ENCODE measurements around the gene FOXL2. TPM values are rescaled to one million over a fixed set of nuclear protein-coding genes. Genes with fewer than 3 reads are reported as not detected.

The FOXL2 gene
- total RNA-seq, 1 experiment from 2014 or later = not detected

DNA sequence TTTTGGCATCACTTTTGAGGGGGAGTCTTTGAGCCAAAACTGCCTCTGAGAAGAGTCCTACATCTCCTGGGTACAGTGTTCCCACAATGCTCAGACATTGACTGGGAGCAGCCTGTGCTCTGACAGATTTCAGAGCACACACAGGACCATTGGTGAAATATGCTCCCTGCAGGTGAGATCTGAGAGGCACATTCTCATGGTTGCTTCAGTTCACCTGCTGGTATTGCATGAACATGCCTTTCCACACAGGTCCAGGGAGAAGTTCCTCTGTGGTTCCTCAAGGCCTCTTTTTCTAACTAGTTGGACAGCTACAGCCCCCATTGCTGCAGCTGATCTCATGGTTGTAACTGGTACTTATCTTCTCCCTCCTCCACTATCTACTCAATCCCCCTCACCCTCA is 37.0 kb downstream of the FOXL2 start:
- no peak overlapping the region for H3K4me3 ChIP-seq
- no peaks in the 10 kb centered on the region for H4K20me1 ChIP-seq (ENCODE audit: insufficient read depth)
- peaks cover 7% of the 10 kb centered on the region; the same call in 1 of the 2 replicates for H3K9me3 ChIP-seq (ENCODE audit: insufficient read depth, low read depth)
- no TSS peak for BruUV-seq (replicated peaks)
- no peak overlapping the region for H2AFZ ChIP-seq
- no peaks in the 10 kb centered on the region for H3K27me3 ChIP-seq (ENCODE audit: insufficient read depth, low read depth)
- peaks cover 33% of the 10 kb centered on the region for H3K4me1 ChIP-seq (replicated peaks; ENCODE audit: insufficient read depth)
- CTCF ChIA-PET = no interaction called here
- no peak overlapping the region for H3K27ac ChIP-seq
- no peak for DNase-seq
- no peaks in the 10 kb centered on the region for H3K9me2 ChIP-seq (ENCODE audit: insufficient read depth)
- no peak for TF ChIP-seq EZH2 (IDR thresholded peaks at IDR 0.05; ENCODE audit: low read depth)
- TF ChIP-seq, protein P1, sequence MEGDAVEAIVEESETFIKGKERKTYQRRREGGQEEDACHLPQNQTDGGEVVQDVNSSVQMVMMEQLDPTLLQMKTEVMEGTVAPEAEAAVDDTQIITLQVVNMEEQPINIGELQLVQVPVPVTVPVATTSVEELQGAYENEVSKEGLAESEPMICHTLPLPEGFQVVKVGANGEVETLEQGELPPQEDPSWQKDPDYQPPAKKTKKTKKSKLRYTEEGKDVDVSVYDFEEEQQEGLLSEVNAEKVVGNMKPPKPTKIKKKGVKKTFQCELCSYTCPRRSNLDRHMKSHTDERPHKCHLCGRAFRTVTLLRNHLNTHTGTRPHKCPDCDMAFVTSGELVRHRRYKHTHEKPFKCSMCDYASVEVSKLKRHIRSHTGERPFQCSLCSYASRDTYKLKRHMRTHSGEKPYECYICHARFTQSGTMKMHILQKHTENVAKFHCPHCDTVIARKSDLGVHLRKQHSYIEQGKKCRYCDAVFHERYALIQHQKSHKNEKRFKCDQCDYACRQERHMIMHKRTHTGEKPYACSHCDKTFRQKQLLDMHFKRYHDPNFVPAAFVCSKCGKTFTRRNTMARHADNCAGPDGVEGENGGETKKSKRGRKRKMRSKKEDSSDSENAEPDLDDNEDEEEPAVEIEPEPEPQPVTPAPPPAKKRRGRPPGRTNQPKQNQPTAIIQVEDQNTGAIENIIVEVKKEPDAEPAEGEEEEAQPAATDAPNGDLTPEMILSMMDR (conservative IDR thresholded peaks at IDR 0.05) = no peak
- H3K36me3 ChIP-seq (ENCODE audit: low read depth) = no peaks in the 10 kb centered on the region
- peaks cover 13% of the 10 kb centered on the region for H3F3A ChIP-seq (ENCODE audit: insufficient read depth, low read depth)
- H3K4me2 ChIP-seq = no peak overlapping the region
- POLR2A ChIA-PET (ENCODE audit: unreplicated experiment) = interaction anchor here (0.6 kb wide), 1 partner anchor 9 kb away, joined by 3 read pairs; no protein-coding TSS in a partner anchor
- intact Hi-C loops (cut with micrococcal nuclease; ENCODE audit: unreplicated experiment) = no loop called here
- no peaks in the 10 kb centered on the region for H3K79me2 ChIP-seq (ENCODE audit: low read depth)

DNA sequence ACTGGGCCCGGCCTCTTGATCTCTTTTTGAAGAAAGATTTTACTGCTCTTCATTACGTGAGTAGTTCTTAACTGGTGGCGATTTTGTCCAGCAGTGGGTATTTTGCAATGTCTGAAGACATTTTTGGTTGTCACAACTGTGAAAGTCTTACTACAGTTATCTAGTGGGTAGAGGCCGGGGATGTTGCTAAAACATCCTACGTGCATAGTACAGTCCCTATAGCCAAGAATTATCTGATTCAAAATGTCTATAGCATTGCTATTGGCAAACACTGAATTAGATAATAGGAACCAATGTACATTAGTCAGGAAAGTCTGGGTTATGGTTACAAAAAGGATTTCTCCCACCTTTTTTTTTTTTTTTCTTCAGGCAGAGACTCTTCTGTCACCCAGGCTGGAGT is 38.1 kb downstream of the FOXL2 start:
- Histone ChIP-seq H3K9me2 (ENCODE audit: insufficient read depth) (no peaks in the 10 kb centered on the region), H3F3A (ENCODE audit: insufficient read depth, low read depth) (peaks cover 3% of the 10 kb centered on the region; the same call in 1 of the 2 replicates), H4K20me1 (ENCODE audit: insufficient read depth) (no peaks in the 10 kb centered on the region), H3K4me1 (replicated peaks; ENCODE audit: insufficient read depth) (peaks cover 24% of the 10 kb centered on the region), H3K9me3 (ENCODE audit: insufficient read depth, low read depth) (peaks cover 7% of the 10 kb centered on the region; the same call in 1 of the 2 replicates), H2AFZ (no peak overlapping the region), H3K4me3 (no peak overlapping the region), H3K27ac (no peak overlapping the region), H3K79me2 (ENCODE audit: low read depth) (no peaks in the 10 kb centered on the region), H3K27me3 (ENCODE audit: insufficient read depth, low read depth) (no peaks in the 10 kb centered on the region), H3K36me3 (ENCODE audit: low read depth) (no peaks in the 10 kb centered on the region), H3K4me2 (no peak overlapping the region)
- intact Hi-C loops (cut with micrococcal nuclease; ENCODE audit: unreplicated experiment) = no loop called here
- no peak for DNase-seq
- BruUV-seq (replicated peaks) = no TSS peak
- POLR2A ChIA-PET (ENCODE audit: unreplicated experiment) = no interaction called here
- TF ChIP-seq, protein P1 (conservative IDR thresholded peaks at IDR 0.05) = no peak
- TF ChIP-seq EZH2 (IDR thresholded peaks at IDR 0.05; ENCODE audit: low read depth) = no peak
- CTCF ChIA-PET = interaction anchor here (0.6 kb wide), 1 partner anchor 575 kb away, joined by 4 read pairs; no protein-coding TSS in a partner anchor

DNA sequence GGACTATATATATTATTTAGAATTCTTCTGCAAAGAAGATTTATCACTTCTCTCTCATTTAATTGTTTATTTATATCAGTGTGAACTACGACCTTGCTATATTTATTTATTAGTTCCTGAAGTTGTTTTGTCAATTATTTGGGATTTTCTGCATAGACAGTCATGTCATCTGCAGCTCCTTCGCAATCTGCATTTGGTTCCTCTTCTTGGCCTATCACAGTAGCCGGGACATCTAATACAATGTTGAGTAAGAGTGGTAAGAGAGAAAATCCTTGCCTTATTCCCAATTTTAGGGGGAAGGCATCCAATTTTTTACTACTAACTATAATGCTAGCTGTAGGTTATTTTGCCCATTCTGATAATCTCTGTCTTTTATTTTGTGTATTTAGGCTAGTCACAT is 39.4 kb downstream of the FOXL2 start:
- intact Hi-C loops (cut with micrococcal nuclease; ENCODE audit: unreplicated experiment) = no loop called here
- DNase-seq = no peak
- no peak overlapping the region for H3K4me3 ChIP-seq
- H3F3A ChIP-seq (ENCODE audit: insufficient read depth, low read depth) = no peaks in the 10 kb centered on the region; the same call in 1 of the 2 replicates
- no peaks in the 10 kb centered on the region for H4K20me1 ChIP-seq (ENCODE audit: insufficient read depth)
- H3K4me1 ChIP-seq (replicated peaks; ENCODE audit: insufficient read depth) = peaks cover 18% of the 10 kb centered on the region
- no peaks in the 10 kb centered on the region for H3K36me3 ChIP-seq (ENCODE audit: low read depth)
- no peak overlapping the region for H3K27ac ChIP-seq
- no peak overlapping the region for H3K4me2 ChIP-seq
- no peak for TF ChIP-seq EZH2 (IDR thresholded peaks at IDR 0.05; ENCODE audit: low read depth)
- TF ChIP-seq, protein P1 (conservative IDR thresholded peaks at IDR 0.05) = no peak
- H3K9me3 ChIP-seq (ENCODE audit: insufficient read depth, low read depth) = peaks cover 7% of the 10 kb centered on the region; the same call in 1 of the 2 replicates
- no peaks in the 10 kb centered on the region for H3K27me3 ChIP-seq (ENCODE audit: insufficient read depth, low read depth)
- no peaks in the 10 kb centered on the region for H3K9me2 ChIP-seq (ENCODE audit: insufficient read depth)
- no TSS peak for BruUV-seq (replicated peaks)
- ChIA-PET CTCF (no interaction called here), POLR2A (ENCODE audit: unreplicated experiment) (no interaction called here)
- no peaks in the 10 kb centered on the region for H3K79me2 ChIP-seq (ENCODE audit: low read depth)
- H2AFZ ChIP-seq = no peak overlapping the region

All from PC-9 (cell line).